ENCODE measurements around the gene PHLPP2. TPM values are rescaled to one million over a fixed set of nuclear protein-coding genes. Genes with fewer than 3 reads are reported as not detected.

Gene PHLPP2
- total RNA-seq, 1 donor from 2014 or later = 13.0 TPM

GRCh38 chr16:71708696-71709095, 15.8 kb downstream of the PHLPP2 start:
- no peak overlapping the region for H3K4me3 Mint-ChIP-seq (ENCODE audit: unreplicated experiment)
- TF ChIP-seq, protein P1, sequence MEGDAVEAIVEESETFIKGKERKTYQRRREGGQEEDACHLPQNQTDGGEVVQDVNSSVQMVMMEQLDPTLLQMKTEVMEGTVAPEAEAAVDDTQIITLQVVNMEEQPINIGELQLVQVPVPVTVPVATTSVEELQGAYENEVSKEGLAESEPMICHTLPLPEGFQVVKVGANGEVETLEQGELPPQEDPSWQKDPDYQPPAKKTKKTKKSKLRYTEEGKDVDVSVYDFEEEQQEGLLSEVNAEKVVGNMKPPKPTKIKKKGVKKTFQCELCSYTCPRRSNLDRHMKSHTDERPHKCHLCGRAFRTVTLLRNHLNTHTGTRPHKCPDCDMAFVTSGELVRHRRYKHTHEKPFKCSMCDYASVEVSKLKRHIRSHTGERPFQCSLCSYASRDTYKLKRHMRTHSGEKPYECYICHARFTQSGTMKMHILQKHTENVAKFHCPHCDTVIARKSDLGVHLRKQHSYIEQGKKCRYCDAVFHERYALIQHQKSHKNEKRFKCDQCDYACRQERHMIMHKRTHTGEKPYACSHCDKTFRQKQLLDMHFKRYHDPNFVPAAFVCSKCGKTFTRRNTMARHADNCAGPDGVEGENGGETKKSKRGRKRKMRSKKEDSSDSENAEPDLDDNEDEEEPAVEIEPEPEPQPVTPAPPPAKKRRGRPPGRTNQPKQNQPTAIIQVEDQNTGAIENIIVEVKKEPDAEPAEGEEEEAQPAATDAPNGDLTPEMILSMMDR (IDR thresholded peaks at IDR 0.05) = no peak
- H3K9me3 Mint-ChIP-seq (ENCODE audit: unreplicated experiment) = no peaks in the 10 kb centered on the region
- peaks cover 39% of the 10 kb centered on the region for H3K4me1 Mint-ChIP-seq (ENCODE audit: unreplicated experiment)
- H3K36me3 Mint-ChIP-seq (ENCODE audit: unreplicated experiment) = peaks cover 8% of the 10 kb centered on the region
- peak overlapping the region; percentile 91 for H3K27ac Mint-ChIP-seq (ENCODE audit: unreplicated experiment)
- H3K27me3 Mint-ChIP-seq (ENCODE audit: unreplicated experiment) = no peaks in the 10 kb centered on the region
- no peak for DNase-seq (ENCODE audit: extremely low spot score, unreplicated experiment)

DNA sequence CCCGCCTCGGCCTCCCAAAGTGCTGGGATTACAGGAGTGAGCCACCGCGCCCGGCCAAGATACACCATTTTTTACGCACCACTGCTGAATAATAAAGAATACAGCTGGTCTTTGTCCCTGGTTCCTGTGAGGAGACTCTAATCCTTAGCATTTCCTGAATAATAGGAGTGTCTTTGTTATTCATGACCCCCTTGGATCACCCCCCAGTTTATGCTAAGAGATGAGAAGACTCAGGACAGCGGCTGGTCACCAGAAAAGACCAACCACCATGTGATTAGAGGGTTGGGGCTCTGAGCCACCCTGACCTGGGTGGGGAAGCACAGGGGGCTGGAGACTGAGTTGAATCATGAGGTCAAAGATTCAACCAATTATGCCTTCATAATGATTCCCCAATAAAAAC, 17.3 kb downstream of the PHLPP2 start:
- Mint-ChIP-seq H3K27ac (ENCODE audit: unreplicated experiment) (peak overlapping the region; percentile 91), H3K36me3 (ENCODE audit: unreplicated experiment) (peaks cover 7% of the 10 kb centered on the region), H3K4me1 (ENCODE audit: unreplicated experiment) (peaks cover 39% of the 10 kb centered on the region), H3K4me3 (ENCODE audit: unreplicated experiment) (no peak overlapping the region), H3K27me3 (ENCODE audit: unreplicated experiment) (no peaks in the 10 kb centered on the region), H3K9me3 (ENCODE audit: unreplicated experiment) (no peaks in the 10 kb centered on the region)
- TF ChIP-seq, protein P1 (IDR thresholded peaks at IDR 0.05) = no peak
- DNase-seq (ENCODE audit: extremely low spot score, unreplicated experiment) = no peak

- Mint-ChIP-seq H3K27ac (ENCODE audit: unreplicated experiment) (no peak overlapping the region), H3K4me3 (ENCODE audit: unreplicated experiment) (no peak overlapping the region), H3K36me3 (ENCODE audit: unreplicated experiment) (peaks cover 6% of the 10 kb centered on the region), H3K9me3 (ENCODE audit: unreplicated experiment) (no peaks in the 10 kb centered on the region), H3K4me1 (ENCODE audit: unreplicated experiment) (peaks cover 32% of the 10 kb centered on the region), H3K27me3 (ENCODE audit: unreplicated experiment) (no peaks in the 10 kb centered on the region)
- TF ChIP-seq, protein P1 (IDR thresholded peaks at IDR 0.05) = no peak
- no peak for DNase-seq (ENCODE audit: extremely low spot score, unreplicated experiment)
These were observed 18.5 kb downstream of the PHLPP2 start for GRCh38 chr16:71706046-71706445.

DNA sequence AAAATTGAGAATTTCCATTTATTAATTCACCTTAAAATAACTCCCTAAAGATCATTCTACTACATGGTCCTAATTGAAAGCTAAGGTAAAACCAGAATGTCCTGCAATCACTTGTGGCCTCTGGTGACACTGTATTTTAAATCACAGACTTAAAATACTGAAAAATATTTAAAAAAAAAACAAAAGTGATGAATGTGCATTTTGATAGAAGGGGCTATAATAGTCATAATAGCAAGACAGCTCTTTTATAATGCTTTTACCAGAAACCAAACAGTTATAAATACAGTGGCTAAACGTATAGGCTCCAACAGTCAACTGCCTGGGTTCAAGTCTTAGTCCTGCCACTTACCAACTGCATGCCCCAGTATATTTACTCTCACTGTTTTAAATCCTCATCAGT, 21.2 kb downstream of the PHLPP2 start:
- Mint-ChIP-seq H3K36me3 (ENCODE audit: unreplicated experiment) (peaks cover 10% of the 10 kb centered on the region), H3K27me3 (ENCODE audit: unreplicated experiment) (no peaks in the 10 kb centered on the region), H3K27ac (ENCODE audit: unreplicated experiment) (no peak overlapping the region), H3K4me1 (ENCODE audit: unreplicated experiment) (peaks cover 16% of the 10 kb centered on the region), H3K9me3 (ENCODE audit: unreplicated experiment) (no peaks in the 10 kb centered on the region), H3K4me3 (ENCODE audit: unreplicated experiment) (no peak overlapping the region)
- no peak for DNase-seq (ENCODE audit: extremely low spot score, unreplicated experiment)
- TF ChIP-seq, protein P1 (IDR thresholded peaks at IDR 0.05) = no peak

- Mint-ChIP-seq H3K9me3 (ENCODE audit: unreplicated experiment) (no peaks in the 10 kb centered on the region), H3K4me1 (ENCODE audit: unreplicated experiment) (peaks cover 3% of the 10 kb centered on the region), H3K27ac (ENCODE audit: unreplicated experiment) (no peak overlapping the region), H3K4me3 (ENCODE audit: unreplicated experiment) (no peak overlapping the region), H3K36me3 (ENCODE audit: unreplicated experiment) (peaks cover 14% of the 10 kb centered on the region), H3K27me3 (ENCODE audit: unreplicated experiment) (no peaks in the 10 kb centered on the region)
- TF ChIP-seq, protein P1 (IDR thresholded peaks at IDR 0.05) = no peak
- DNase-seq (ENCODE audit: extremely low spot score, unreplicated experiment) = no peak
These were observed 23.7 kb downstream of the PHLPP2 start for GRCh38 chr16:71700831-71701230.

Data from osteocyte (in vitro differentiated cells).